ENCODE data around the gene JAM3. TPM values are rescaled to one million over a fixed set of nuclear protein-coding genes. Genes with fewer than 3 reads are reported as not detected.
"Not testable (repeated sequence)": the region's sequence is repeated elsewhere in the genome, so short reads cannot be mapped to it uniquely, and the experiment has no call there.

Gene JAM3
- total RNA-seq, 2 donors from 2014 or later: 9.6 to 13.2 TPM

- no peak for DNase-seq
- no peak overlapping the region for H3K27ac ChIP-seq
- ATAC-seq: no peak
- peaks cover 9% of the 10 kb centered on the region for H3K4me1 ChIP-seq
- H3K36me3 ChIP-seq (replicated peaks in 1 of 2; ENCODE audit: insufficient read depth in 1 of 2, low read depth in 2 of 2): no peaks in the 10 kb centered on the region
- H3K4me3 ChIP-seq: no peak overlapping the region
- no peaks in the 10 kb centered on the region for H3K27me3 ChIP-seq
- no peak for TF ChIP-seq POLR2A (IDR thresholded peaks at IDR 0.05)
- TF ChIP-seq, protein P1, sequence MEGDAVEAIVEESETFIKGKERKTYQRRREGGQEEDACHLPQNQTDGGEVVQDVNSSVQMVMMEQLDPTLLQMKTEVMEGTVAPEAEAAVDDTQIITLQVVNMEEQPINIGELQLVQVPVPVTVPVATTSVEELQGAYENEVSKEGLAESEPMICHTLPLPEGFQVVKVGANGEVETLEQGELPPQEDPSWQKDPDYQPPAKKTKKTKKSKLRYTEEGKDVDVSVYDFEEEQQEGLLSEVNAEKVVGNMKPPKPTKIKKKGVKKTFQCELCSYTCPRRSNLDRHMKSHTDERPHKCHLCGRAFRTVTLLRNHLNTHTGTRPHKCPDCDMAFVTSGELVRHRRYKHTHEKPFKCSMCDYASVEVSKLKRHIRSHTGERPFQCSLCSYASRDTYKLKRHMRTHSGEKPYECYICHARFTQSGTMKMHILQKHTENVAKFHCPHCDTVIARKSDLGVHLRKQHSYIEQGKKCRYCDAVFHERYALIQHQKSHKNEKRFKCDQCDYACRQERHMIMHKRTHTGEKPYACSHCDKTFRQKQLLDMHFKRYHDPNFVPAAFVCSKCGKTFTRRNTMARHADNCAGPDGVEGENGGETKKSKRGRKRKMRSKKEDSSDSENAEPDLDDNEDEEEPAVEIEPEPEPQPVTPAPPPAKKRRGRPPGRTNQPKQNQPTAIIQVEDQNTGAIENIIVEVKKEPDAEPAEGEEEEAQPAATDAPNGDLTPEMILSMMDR (IDR thresholded peaks at IDR 0.05): peak in 1 of 7 experiments; percentile 4
- H3K9me3 ChIP-seq: no peaks in the 10 kb centered on the region
- 80 to 86% methylated on average over 3 of the region's 3 CpGs for WGBS, 2 donors
- intact Hi-C loops (cut with DNase I): no loop called here
These were observed 3.0 kb downstream of the JAM3 start for GRCh38 chr11:134071766-134072402.

- Histone ChIP-seq H3K36me3 (replicated peaks in 1 of 2; ENCODE audit: insufficient read depth in 1 of 2, low read depth in 2 of 2) (no peaks in the 10 kb centered on the region), H3K27ac (no peak overlapping the region), H3K9me3 (no peaks in the 10 kb centered on the region), H3K4me3 (no peak overlapping the region), H3K27me3 (no peaks in the 10 kb centered on the region), H3K4me1 (peaks cover 9% of the 10 kb centered on the region)
- 83 to 85% methylated on average over 4 of the region's 4 CpGs for WGBS, 2 donors
- no peak for DNase-seq
- TF ChIP-seq, protein P1 (IDR thresholded peaks at IDR 0.05): no peak
- no peak for TF ChIP-seq POLR2A (IDR thresholded peaks at IDR 0.05)
- intact Hi-C loops (cut with DNase I): no loop called here
- ATAC-seq: no peak
These were observed 4.0 kb downstream of the JAM3 start for GRCh38 chr11:134072844-134073243.

- no peak for DNase-seq
- no peaks in the 10 kb centered on the region for H3K27me3 ChIP-seq
- TF ChIP-seq, protein P1 (IDR thresholded peaks at IDR 0.05): no peak
- TF ChIP-seq POLR2A (IDR thresholded peaks at IDR 0.05): no peak
- no peaks in the 10 kb centered on the region for H3K9me3 ChIP-seq
- ATAC-seq: no peak
- intact Hi-C loops (cut with DNase I): no loop called here
- WGBS, 2 donors: 59 to 68% methylated on average over 4 of the region's 4 CpGs
- H3K36me3 ChIP-seq (replicated peaks in 1 of 2; ENCODE audit: insufficient read depth in 1 of 2, low read depth in 2 of 2): no peaks in the 10 kb centered on the region
- H3K4me3 ChIP-seq: no peak overlapping the region
- H3K27ac ChIP-seq: no peak overlapping the region
- H3K4me1 ChIP-seq: peaks cover 3% of the 10 kb centered on the region
These were observed 5.5 kb downstream of the JAM3 start for GRCh38 chr11:134074346-134074745.

- H3K9me3 ChIP-seq: no peaks in the 10 kb centered on the region
- intact Hi-C loops (cut with DNase I): no loop called here
- WGBS, 2 donors: 65 to 76% methylated on average over 1 of the region's 1 CpG
- H3K4me1 ChIP-seq: no peaks in the 10 kb centered on the region
- TF ChIP-seq, protein P1 (IDR thresholded peaks at IDR 0.05): no peak
- no peak for TF ChIP-seq POLR2A (IDR thresholded peaks at IDR 0.05)
- DNase-seq (no peak), ATAC-seq (no peak)
- no peak overlapping the region for H3K4me3 ChIP-seq
- no peak overlapping the region for H3K27ac ChIP-seq
- H3K27me3 ChIP-seq: no peaks in the 10 kb centered on the region
- H3K36me3 ChIP-seq (replicated peaks in 1 of 2; ENCODE audit: insufficient read depth in 1 of 2, low read depth in 2 of 2): no peaks in the 10 kb centered on the region
These were observed 5.9 kb downstream of the JAM3 start for GRCh38 chr11:134074766-134075165.

GRCh38 chr11:134079317-134079716, 10.4 kb downstream of the JAM3 start:
- intact Hi-C loops (cut with DNase I): no loop called here
- no peaks in the 10 kb centered on the region for H3K27me3 ChIP-seq
- peaks cover 0 to 5% (median 0%) of the 10 kb centered on the region in 3 donors for H3K9me3 ChIP-seq
- WGBS, 2 donors: 63 to 71% methylated on average over 5 of the region's 5 CpGs
- DNase-seq: no peak
- no peak for TF ChIP-seq POLR2A (IDR thresholded peaks at IDR 0.05)
- TF ChIP-seq, protein P1 (IDR thresholded peaks at IDR 0.05): no peak
- no peak overlapping the region for H3K4me3 ChIP-seq
- H3K4me1 ChIP-seq: no peaks in the 10 kb centered on the region
- no peak overlapping the region for H3K27ac ChIP-seq
- ATAC-seq: no peak
- no peaks in the 10 kb centered on the region for H3K36me3 ChIP-seq (replicated peaks in 1 of 2; ENCODE audit: insufficient read depth in 1 of 2, low read depth in 2 of 2)

DNA sequence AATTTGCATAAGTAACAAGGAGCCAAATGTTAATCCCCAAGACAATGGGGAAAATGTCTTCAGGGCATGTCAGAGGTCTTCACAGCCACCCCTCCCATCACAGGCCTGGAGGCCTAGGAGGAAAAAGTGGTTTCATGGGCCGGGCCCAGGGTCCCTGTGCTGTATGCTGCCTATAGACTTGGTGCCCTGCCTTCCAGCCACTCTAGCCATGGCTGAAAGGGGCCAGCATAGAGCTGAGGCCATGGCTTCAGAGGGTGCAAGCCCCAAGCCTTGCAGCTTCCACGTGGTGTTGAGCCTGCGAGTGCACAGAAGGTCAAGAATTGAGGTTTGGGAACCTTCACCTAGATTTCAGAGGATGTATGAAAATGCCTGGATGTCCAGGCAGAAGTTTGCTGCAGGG, 12.4 kb downstream of the JAM3 start:
- H3K27me3 ChIP-seq; H3K4me3 ChIP-seq; H3K27ac ChIP-seq; DNase-seq; ATAC-seq; H3K4me1 ChIP-seq; H3K9me3 ChIP-seq; intact Hi-C loops (cut with DNase I); H3K36me3 ChIP-seq (replicated peaks in 1 of 2; ENCODE audit: insufficient read depth in 1 of 2, low read depth in 2 of 2): not testable (repeated sequence)
- WGBS, 2 donors: 80 to 92% methylated on average over 1 to 3 of the region's 3 CpGs
